ENCODE data around the gene CEP128.
A peak's percentile ranks its signal among the peaks of the same experiment; 100 is the strongest.

CEP128 gene

GRCh38 chr14:80638620-80639515 is 302.7 kb downstream of the CEP128 start:
- TF ChIP-seq CTCF (IDR thresholded peaks at IDR 0.05; ENCODE audit: control insufficient read depth, insufficient read depth, low read depth, low read length, missing control alignments) = no peak
- peak; percentile 47 for DNase-seq (ENCODE audit: low read depth)

GRCh38 chr14:80637756-80638619 is 303.6 kb downstream of the CEP128 start:
- peak; percentile 46 for DNase-seq (ENCODE audit: low read depth)
- no peak for TF ChIP-seq CTCF (IDR thresholded peaks at IDR 0.05; ENCODE audit: control insufficient read depth, insufficient read depth, low read depth, low read length, missing control alignments)
- no peak overlapping the region for H3K4me3 ChIP-seq (ENCODE audit: control insufficient read depth, low read depth, low read length)

More at GRCh38 chr14:80638620-80639515, 302.7 kb downstream of the CEP128 start:
- no peak overlapping the region for H3K4me3 ChIP-seq (ENCODE audit: control insufficient read depth, low read depth, low read length)

GRCh38 chr14:80636071-80636470 is 305.5 kb downstream of the CEP128 start:
- H3K4me3 ChIP-seq (ENCODE audit: control insufficient read depth, low read depth, low read length) = no peak overlapping the region
- no peak for DNase-seq (ENCODE audit: low read depth)

GRCh38 chr14:80634106-80634758 is 307.3 kb downstream of the CEP128 start:
- H3K4me3 ChIP-seq (ENCODE audit: control insufficient read depth, low read depth, low read length) = no peak overlapping the region
- no peak for TF ChIP-seq CTCF (IDR thresholded peaks at IDR 0.05; ENCODE audit: control insufficient read depth, insufficient read depth, low read depth, low read length, missing control alignments)
- no peak for DNase-seq (ENCODE audit: low read depth)

More at GRCh38 chr14:80636071-80636470, 305.5 kb downstream of the CEP128 start:
- peak; percentile 12 for TF ChIP-seq CTCF (IDR thresholded peaks at IDR 0.05; ENCODE audit: control insufficient read depth, insufficient read depth, low read depth, low read length, missing control alignments)

GRCh38 chr14:80629606-80630005 is 311.9 kb downstream of the CEP128 start:
- DNase-seq (ENCODE audit: low read depth) = no peak
- TF ChIP-seq CTCF (IDR thresholded peaks at IDR 0.05; ENCODE audit: control insufficient read depth, insufficient read depth, low read depth, low read length, missing control alignments) = no peak
- no peak overlapping the region for H3K4me3 ChIP-seq (ENCODE audit: control insufficient read depth, low read depth, low read length)

- no peak overlapping the region for H3K4me3 ChIP-seq (ENCODE audit: control insufficient read depth, low read depth, low read length)
- no peak for TF ChIP-seq CTCF (IDR thresholded peaks at IDR 0.05; ENCODE audit: control insufficient read depth, insufficient read depth, low read depth, low read length, missing control alignments)
- DNase-seq (ENCODE audit: low read depth) = no peak
Measured at GRCh38 chr14:80628547-80628946, 313.0 kb downstream of the CEP128 start.
